Measurements from ENCODE around the gene ADAMTS19. TPM values are rescaled to one million over a fixed set of nuclear protein-coding genes. Genes with fewer than 3 reads are reported as not detected.

Gene ADAMTS19
- total and polyA plus RNA-seq, 2 of the 13 experiments (the other 11 are each of a cell fraction or from before 2014, with no cell fraction given) = not detected

DNA sequence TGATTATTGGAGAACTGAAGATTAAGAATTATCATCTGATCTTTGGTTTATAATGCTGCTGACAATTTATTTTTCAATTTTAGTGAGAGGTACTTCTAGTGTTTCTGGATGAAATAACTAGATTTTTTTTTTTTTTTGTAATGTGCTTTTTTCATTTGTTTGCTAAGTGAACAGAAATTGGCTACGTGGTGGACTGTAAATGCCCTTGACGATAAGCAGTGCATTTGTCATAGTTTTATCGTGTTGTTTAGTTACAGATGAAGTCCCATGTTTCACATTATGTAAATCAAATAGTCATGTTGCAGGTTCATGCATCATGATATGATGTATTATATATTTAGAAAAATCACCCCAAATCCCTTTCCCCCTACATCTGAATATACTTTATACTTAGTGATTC lies 81.0 kb downstream of the ADAMTS19 start:
- no peak overlapping the region for H2AFZ ChIP-seq (ENCODE audit: low read length)
- POLR2A ChIA-PET = no interaction called here
- no peaks in the 10 kb centered on the region for H3K36me3 ChIP-seq (replicated peaks in 1 of 2; ENCODE audit: control insufficient read depth in 1 of 2, insufficient read depth in 2 of 2, low read length in 2 of 2)
- no peaks in the 10 kb centered on the region for H3K4me1 ChIP-seq (ENCODE audit: insufficient read depth, low read length)
- DNase-seq (ENCODE audit: low spot score) = no peak
- BruUV-seq (replicated peaks) = no TSS peak
- CTCF ChIA-PET (ENCODE audit: low intra/inter-chr PET ratio, low total read pairs) = no interaction called here
- no peaks in the 10 kb centered on the region for H3K9me3 ChIP-seq (ENCODE audit: low read length)
- no peak overlapping the region for H3K9ac ChIP-seq (ENCODE audit: insufficient read depth, low read depth, low read length)
- no peak for ATAC-seq
- in situ Hi-C loops (cut with HindIII; ENCODE audit: extremely low pct_ligation_motif_present, low pct_unique_long_range_greater_than_20kb) (no loop called here), intact Hi-C loops (cut with micrococcal nuclease; ENCODE audit: unreplicated experiment) (no loop called here)
- TF ChIP-seq PHB2 (IDR thresholded peaks at IDR 0.05; ENCODE audit: partially characterized antibody) (no peak), ISL2 (CRISPR knock-in tag; IDR thresholded peaks at IDR 0.05) (no peak), ATF1 (CRISPR knock-in tag; IDR thresholded peaks at IDR 0.05) (no peak), KDM2A (CRISPR knock-in tag; IDR thresholded peaks at IDR 0.05; ENCODE audit: borderline replicate concordance, low read depth) (no peak), ZNF20 (CRISPR knock-in tag; IDR thresholded peaks at IDR 0.05) (no peak), ZNF382 (CRISPR knock-in tag; IDR thresholded peaks at IDR 0.05; ENCODE audit: borderline replicate concordance) (no peak), TCF7L2 (IDR thresholded peaks at IDR 0.05; ENCODE audit: low read depth, low read length) (no peak), CBFB (CRISPR knock-in tag; IDR thresholded peaks at IDR 0.05) (no peak), KDM3A (CRISPR knock-in tag; IDR thresholded peaks at IDR 0.05; ENCODE audit: low read depth) (no peak), ISX (CRISPR knock-in tag; conservative IDR thresholded peaks at IDR 0.05) (no peak), ATRX (CRISPR knock-in tag; IDR thresholded peaks at IDR 0.05; ENCODE audit: borderline replicate concordance) (no peak)
- TF ChIP-seq, protein P1, sequence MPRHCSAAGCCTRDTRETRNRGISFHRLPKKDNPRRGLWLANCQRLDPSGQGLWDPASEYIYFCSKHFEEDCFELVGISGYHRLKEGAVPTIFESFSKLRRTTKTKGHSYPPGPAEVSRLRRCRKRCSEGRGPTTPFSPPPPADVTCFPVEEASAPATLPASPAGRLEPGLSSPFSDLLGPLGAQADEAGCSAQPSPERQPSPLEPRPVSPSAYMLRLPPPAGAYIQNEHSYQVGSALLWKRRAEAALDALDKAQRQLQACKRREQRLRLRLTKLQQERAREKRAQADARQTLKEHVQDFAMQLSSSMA (CRISPR knock-in tag; IDR thresholded peaks at IDR 0.05) = no peak
- no peak for FAIRE-seq
- H3K4me2 ChIP-seq (ENCODE audit: low read depth, low read length) = no peak overlapping the region
- H4K20me1 ChIP-seq (ENCODE audit: insufficient read depth, low read length) = no peaks in the 10 kb centered on the region
- WGBS (ENCODE audit: low lambda C conversion rate) = 2% methylated on average over 3 of the region's 3 CpGs
- H3K79me2 ChIP-seq (ENCODE audit: insufficient read depth, low read length) = no peaks in the 10 kb centered on the region
- H3K27me3 ChIP-seq (ENCODE audit: control insufficient read depth in 1 of 2, insufficient read depth in 2 of 2, low read length in 2 of 2) = no peaks in the 10 kb centered on the region
- H3K4me3 ChIP-seq (replicated peaks in 1 of 3; ENCODE audit: insufficient read depth in 1 of 3, low read depth in 2 of 3, low read length in 3 of 3) = no peak overlapping the region
- no peak overlapping the region for H3K27ac ChIP-seq (ENCODE audit: extremely low read length, insufficient read depth, low read length)

Data from HepG2 (cell line).